Esophagus muscularis mucosa (tissue), 4 donors: ENCODE data around the gene GLB1L3.

Source experiments
- EP300 ChIP-seq: sonication (generic); formaldehyde crosslinking; IDR thresholded peaks from one replicate; pipeline ENCODE4 v1.6.1; 2017; ENCODE audit warnings: antibody characterized with exemption
- POLR2A ChIP-seq: fragments of 450-650 bp; IDR thresholded peaks from one replicate; pipeline ENCODE4 v1.6.1; 2017; ENCODE audit warnings: antibody characterized with exemption, moderate library complexity, mild to moderate bottlenecking, low read depth
- POLR2AphosphoS5 ChIP-seq, 2 donors: sonication (generic); formaldehyde crosslinking; IDR thresholded peaks; one replicate each; pipeline ENCODE4 v1.6.1; 2017; ENCODE audit warnings: antibody characterized with exemption in 2 of 2
- TF ChIP-seq, protein P1 (sequence below), 3 experiments: fragments of 200-600 bp in 2 of 3; fragments of 450-650 bp in 1 of 3; sonication (generic) in 2 of 3; IDR thresholded peaks; one replicate each; pipeline ENCODE4 v1.5.1; 2017 to 2019; ENCODE audit warnings: antibody characterized with exemption in 3 of 3, mild to moderate bottlenecking in 2 of 3, moderate library complexity in 1 of 3

DNA sequence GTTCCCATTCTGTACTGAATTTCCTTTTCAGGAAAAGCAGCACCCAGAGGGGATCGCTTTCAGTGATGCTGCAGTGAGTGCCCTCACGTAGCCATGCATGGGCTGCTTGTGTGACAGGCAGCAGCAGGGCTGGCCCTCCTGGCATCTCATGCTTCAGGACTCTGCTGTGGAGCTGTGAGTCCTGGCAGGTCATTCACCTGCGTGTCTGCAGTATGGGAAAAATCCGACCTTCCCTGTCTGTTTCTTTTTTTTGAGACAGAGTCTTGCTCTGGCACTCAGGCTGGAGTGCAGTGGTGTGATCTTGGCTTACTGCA lies 69.0 kb downstream of the GLB1L3 start:
- TF ChIP-seq, protein P1, sequence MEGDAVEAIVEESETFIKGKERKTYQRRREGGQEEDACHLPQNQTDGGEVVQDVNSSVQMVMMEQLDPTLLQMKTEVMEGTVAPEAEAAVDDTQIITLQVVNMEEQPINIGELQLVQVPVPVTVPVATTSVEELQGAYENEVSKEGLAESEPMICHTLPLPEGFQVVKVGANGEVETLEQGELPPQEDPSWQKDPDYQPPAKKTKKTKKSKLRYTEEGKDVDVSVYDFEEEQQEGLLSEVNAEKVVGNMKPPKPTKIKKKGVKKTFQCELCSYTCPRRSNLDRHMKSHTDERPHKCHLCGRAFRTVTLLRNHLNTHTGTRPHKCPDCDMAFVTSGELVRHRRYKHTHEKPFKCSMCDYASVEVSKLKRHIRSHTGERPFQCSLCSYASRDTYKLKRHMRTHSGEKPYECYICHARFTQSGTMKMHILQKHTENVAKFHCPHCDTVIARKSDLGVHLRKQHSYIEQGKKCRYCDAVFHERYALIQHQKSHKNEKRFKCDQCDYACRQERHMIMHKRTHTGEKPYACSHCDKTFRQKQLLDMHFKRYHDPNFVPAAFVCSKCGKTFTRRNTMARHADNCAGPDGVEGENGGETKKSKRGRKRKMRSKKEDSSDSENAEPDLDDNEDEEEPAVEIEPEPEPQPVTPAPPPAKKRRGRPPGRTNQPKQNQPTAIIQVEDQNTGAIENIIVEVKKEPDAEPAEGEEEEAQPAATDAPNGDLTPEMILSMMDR (IDR thresholded peaks at IDR 0.05): no peak
- TF ChIP-seq POLR2A: no peak
- no peak for TF ChIP-seq POLR2AphosphoS5 (IDR thresholded peaks at IDR 0.05)
- no peak for TF ChIP-seq EP300
